Measurements from ENCODE around the gene ATP11A. TPM values are rescaled to one million over a fixed set of nuclear protein-coding genes. Genes with fewer than 3 reads are reported as not detected.

Gene ATP11A
- total and polyA plus RNA-seq, 7 donors, result 0.69 to 22.9 (median 9.6) TPM

DNA sequence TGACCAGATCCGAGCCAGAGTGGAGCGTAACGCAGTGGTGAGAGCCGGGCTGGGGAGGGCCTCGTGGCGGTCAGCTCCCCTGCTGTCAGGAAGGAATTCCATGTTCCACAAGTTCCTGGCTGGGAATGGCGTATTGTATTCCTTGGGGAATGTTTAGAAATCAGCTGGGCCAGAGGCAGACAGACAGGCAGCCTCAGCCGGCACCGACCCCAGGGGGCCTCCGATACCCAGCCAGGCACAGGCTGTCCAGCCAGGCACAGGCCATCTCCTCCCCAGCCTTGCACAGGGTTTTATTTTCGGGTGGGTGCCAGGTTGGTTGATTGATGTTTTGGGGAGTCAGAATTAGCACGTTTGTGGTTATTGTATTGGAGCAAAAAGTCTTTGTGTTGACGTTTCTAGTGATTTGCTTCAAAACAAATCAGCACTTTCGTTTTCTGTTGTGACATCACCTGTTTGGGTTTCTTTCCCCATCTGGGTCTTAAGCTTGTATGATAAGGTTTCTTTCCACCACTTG lies 152.6 kb downstream of the ATP11A start:
- H3K36me3 ChIP-seq, result peaks cover 0 to 11% (median 4%) of the 10 kb centered on the region in 4 donors
- DNase-seq, result no peak
- H3K27ac ChIP-seq, result peak overlapping the region; percentile 17 to 54 (median 42)
- no peak overlapping the region for H3K4me3 ChIP-seq
- H3K4me1 ChIP-seq, result peaks cover 0 to 20% (median 14%) of the 10 kb centered on the region in 4 donors
- H3K27me3 ChIP-seq, result no peaks in the 10 kb centered on the region
- TF ChIP-seq EP300 (IDR thresholded peaks at IDR 0.05), result no peak
- TF ChIP-seq POLR2AphosphoS5 (IDR thresholded peaks at IDR 0.05), result peak in 1 of 4 donors; percentile 20
- H3K9me3 ChIP-seq, result no peaks in the 10 kb centered on the region
- intact Hi-C loops (cut with DNase I), result loop anchor here (10.0 kb wide), 1 partner anchor 128 kb away; no protein-coding TSS in a partner anchor
- WGBS, 2 donors, result 82 to 92% methylated on average over 14 of the region's 14 CpGs

DNA sequence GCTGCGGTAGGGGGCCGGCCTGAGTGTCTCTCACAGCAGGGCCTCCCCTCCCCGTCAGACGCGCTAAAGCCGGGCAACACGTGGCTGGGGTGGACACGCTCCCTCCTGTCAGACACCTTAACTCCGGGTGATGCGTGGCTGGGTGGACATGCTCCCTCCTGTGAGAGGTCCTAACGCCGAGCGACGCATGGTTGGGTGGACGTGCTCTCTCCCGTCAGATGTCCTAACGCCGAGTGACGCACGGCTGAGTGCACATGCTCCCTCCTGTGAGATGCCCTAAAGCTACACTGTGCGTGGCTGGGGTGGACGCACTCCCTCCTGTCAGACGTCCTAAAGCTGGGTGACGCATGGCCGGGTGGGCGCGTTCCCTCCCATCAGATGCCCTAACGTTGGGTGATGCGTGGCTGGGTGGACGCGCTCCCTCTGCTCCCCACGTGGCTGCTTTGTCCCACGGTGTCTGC lies 153.1 kb downstream of the ATP11A start:
- peak overlapping the region in 3 of 4 donors; percentile 32 to 54 (median 51) for H3K27ac ChIP-seq
- no peaks in the 10 kb centered on the region for H3K9me3 ChIP-seq
- TF ChIP-seq, protein P1, sequence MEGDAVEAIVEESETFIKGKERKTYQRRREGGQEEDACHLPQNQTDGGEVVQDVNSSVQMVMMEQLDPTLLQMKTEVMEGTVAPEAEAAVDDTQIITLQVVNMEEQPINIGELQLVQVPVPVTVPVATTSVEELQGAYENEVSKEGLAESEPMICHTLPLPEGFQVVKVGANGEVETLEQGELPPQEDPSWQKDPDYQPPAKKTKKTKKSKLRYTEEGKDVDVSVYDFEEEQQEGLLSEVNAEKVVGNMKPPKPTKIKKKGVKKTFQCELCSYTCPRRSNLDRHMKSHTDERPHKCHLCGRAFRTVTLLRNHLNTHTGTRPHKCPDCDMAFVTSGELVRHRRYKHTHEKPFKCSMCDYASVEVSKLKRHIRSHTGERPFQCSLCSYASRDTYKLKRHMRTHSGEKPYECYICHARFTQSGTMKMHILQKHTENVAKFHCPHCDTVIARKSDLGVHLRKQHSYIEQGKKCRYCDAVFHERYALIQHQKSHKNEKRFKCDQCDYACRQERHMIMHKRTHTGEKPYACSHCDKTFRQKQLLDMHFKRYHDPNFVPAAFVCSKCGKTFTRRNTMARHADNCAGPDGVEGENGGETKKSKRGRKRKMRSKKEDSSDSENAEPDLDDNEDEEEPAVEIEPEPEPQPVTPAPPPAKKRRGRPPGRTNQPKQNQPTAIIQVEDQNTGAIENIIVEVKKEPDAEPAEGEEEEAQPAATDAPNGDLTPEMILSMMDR (IDR thresholded peaks at IDR 0.05), result no peak
- TF ChIP-seq POLR2AphosphoS5 (IDR thresholded peaks at IDR 0.05), result no peak
- no peak for TF ChIP-seq EP300 (IDR thresholded peaks at IDR 0.05)
- no peak for TF ChIP-seq POLR2A (IDR thresholded peaks at IDR 0.05)
- peak overlapping the region in 1 of 4 donors; percentile 1 for H3K4me3 ChIP-seq
- intact Hi-C loops (cut with DNase I), result loop anchor here (10.0 kb wide), 1 partner anchor 128 kb away; no protein-coding TSS in a partner anchor
- peaks cover 0 to 11% (median 4%) of the 10 kb centered on the region in 4 donors for H3K36me3 ChIP-seq
- WGBS, 2 donors, result 96% methylated on average over 33 of the region's 33 CpGs
- H3K27me3 ChIP-seq, result no peaks in the 10 kb centered on the region
- peaks cover 0 to 20% (median 12%) of the 10 kb centered on the region in 4 donors for H3K4me1 ChIP-seq
- DNase-seq, result no peak

DNA sequence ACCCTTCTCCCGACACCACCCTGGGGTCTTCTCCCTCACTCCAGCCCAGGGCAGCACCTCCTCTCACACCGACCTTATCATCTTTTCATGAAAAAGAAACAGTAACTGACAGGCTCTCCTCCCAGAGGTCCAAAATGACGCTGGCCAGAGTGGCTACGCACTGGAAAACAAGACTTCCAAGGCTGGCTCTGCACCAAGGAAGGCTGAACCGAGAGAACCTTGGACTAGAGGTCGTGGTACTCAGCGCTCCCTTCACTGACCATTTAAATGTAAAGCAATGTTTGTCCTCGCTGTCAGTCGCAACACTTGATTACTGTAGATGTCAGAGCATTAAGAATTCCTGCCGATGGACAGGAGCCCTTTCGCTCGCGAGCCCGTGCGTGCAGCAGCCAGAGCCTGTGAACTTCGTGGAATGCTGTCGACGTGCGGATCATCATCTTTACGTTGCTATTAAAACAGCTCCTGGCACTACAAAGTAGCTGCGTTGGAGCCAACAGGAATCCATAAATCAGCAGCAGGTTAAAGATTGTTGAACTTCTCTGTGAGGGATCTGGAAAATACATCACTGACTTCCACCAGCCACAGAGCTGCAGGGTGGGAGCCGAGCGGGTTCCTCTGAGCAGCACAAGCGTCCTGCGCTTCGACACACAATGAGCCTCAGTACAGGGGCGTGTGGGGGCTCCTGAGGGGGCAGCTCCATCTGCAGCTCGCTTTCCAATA lies 153.7 kb downstream of the ATP11A start:
- intact Hi-C loops (cut with DNase I), result loop anchor here (10.0 kb wide), 1 partner anchor 129 kb away; no protein-coding TSS in a partner anchor
- Histone ChIP-seq H3K4me3 (peak overlapping the region in 3 of 4 donors; percentile 1 to 25 (median 22)), H3K27ac (peak overlapping the region in 2 of 4 donors; percentile 51 to 54), H3K9me3 (no peaks in the 10 kb centered on the region), H3K27me3 (no peaks in the 10 kb centered on the region), H3K4me1 (peaks cover 0 to 20% (median 12%) of the 10 kb centered on the region in 4 donors), H3K36me3 (peaks cover 0 to 8% (median 2%) of the 10 kb centered on the region in 4 donors)
- 83 to 93% methylated on average over 28 of the region's 28 CpGs for whole genome bisulfite sequencing, 2 donors
- peak in 2 of 4 donors; percentile 55 to 56 for TF ChIP-seq POLR2AphosphoS5 (IDR thresholded peaks at IDR 0.05)
- TF ChIP-seq POLR2A (IDR thresholded peaks at IDR 0.05), result no peak
- no peak for DNase-seq

DNA sequence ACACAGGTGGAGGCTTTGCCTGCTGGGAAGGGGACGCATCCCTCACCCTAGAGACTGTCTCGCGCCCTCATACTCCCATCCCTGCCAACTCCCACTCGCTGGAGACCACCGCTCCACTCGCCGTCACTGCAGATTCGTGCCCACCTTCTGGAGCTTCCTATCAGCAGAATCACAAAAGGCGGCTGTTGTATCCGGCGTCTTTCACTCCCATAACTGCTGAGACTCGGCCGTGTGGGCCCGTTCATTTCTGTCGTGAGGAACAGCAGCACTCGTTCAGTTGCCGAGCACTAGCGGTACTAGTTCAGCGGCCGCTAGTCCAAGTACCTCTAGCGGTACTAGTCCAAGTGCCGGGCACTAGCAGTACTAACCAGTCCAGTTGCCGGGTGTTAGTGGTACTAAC lies 154.6 kb downstream of the ATP11A start:
- no peaks in the 10 kb centered on the region for H3K36me3 ChIP-seq
- WGBS, 2 donors, result 90 to 98% methylated on average over 23 of the region's 23 CpGs
- intact Hi-C loops (cut with DNase I), result loop anchor here (10.0 kb wide), 1 partner anchor 130 kb away; no protein-coding TSS in a partner anchor

DNA sequence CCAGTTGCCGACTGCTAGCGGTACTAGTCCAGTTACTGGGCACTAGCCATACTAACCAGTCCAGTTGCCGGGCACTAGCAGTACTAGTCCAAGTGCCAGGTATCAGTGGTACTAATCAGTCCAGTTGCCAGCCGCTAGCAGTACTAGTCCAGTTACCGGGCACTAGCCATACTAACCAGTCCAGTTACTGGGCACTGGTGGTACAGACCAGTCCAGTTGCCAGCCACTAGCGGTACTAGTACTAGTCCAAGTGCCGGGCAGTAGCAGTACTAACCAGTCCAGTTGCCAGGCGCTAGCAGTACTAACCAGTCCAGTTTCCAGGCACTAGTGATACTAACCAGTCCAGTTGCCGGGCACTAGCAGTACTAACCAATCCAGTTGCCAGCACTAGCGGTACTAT lies 155.0 kb downstream of the ATP11A start:
- WGBS, 2 donors, result 98 to 99% methylated on average over 9 to 10 of the region's 10 CpGs
- peaks cover 0 to 20% (median 12%) of the 10 kb centered on the region in 4 donors for H3K4me1 ChIP-seq
- intact Hi-C loops (cut with DNase I), result loop anchor here (10.0 kb wide), 1 partner anchor 130 kb away; no protein-coding TSS in a partner anchor
- H3K27me3 ChIP-seq, result no peaks in the 10 kb centered on the region
- no peaks in the 10 kb centered on the region for H3K9me3 ChIP-seq
- H3K4me3 ChIP-seq, result no peak overlapping the region
- DNase-seq, result no peak
- H3K27ac ChIP-seq, result no peak overlapping the region
- no peaks in the 10 kb centered on the region for H3K36me3 ChIP-seq
- TF ChIP-seq POLR2AphosphoS5 (IDR thresholded peaks at IDR 0.05) (no peak), POLR2A (IDR thresholded peaks at IDR 0.05) (no peak), EP300 (IDR thresholded peaks at IDR 0.05) (no peak)
- TF ChIP-seq, protein P1 (IDR thresholded peaks at IDR 0.05), result no peak

More for the DNA sequence above, 154.6 kb downstream of the ATP11A start:
- no peak for DNase-seq
- TF ChIP-seq POLR2AphosphoS5 (IDR thresholded peaks at IDR 0.05) (no peak), EP300 (IDR thresholded peaks at IDR 0.05) (no peak), POLR2A (IDR thresholded peaks at IDR 0.05) (no peak)
- TF ChIP-seq, protein P1 (IDR thresholded peaks at IDR 0.05), result no peak
- no peaks in the 10 kb centered on the region for H3K9me3 ChIP-seq
- no peak overlapping the region for H3K27ac ChIP-seq
- no peaks in the 10 kb centered on the region for H3K27me3 ChIP-seq
- H3K4me3 ChIP-seq, result no peak overlapping the region
- H3K4me1 ChIP-seq, result peaks cover 0 to 20% (median 12%) of the 10 kb centered on the region in 4 donors

Measured in sigmoid colon (tissue), 7 donors.